Activated naive CD4-positive, alpha-beta T cell treated with anti-CD3 and anti-CD28 coated beads for 36 hours (primary cell): ENCODE results near the gene HMOX2. TPM values are rescaled to one million over a fixed set of nuclear protein-coding genes. Genes with fewer than 3 reads are reported as not detected.

Experiments
- CTCF ChIA-PET: fragments of 350-600 bp; sonication (Branson Sonifier 250); formaldehyde crosslinking; loops from one replicate; lab custom pipeline; 2021; ENCODE audit warnings: antibody characterized with exemption; lab: Charles Lee
- DNase-seq: peaks from one replicate; pipeline ENCODE4 v3.0.0-alpha.2; 2020
- H3K27ac Mint-ChIP-seq: one replicate; pipeline ENCODE4 v1.8.0; 2021; ENCODE audit warnings: mild to moderate bottlenecking, mixed read lengths
- H3K27me3 Mint-ChIP-seq: one replicate; pipeline ENCODE4 v1.8.0; 2021; ENCODE audit warnings: low read depth, mixed read lengths
- H3K36me3 Mint-ChIP-seq: one replicate; pipeline ENCODE4 v1.8.0; 2021; ENCODE audit warnings: low read depth, mixed read lengths
- H3K4me1 Mint-ChIP-seq: one replicate; pipeline ENCODE4 v1.8.0; 2021; ENCODE audit warnings: low read depth, mixed read lengths
- H3K4me3 Mint-ChIP-seq: one replicate; pipeline ENCODE4 v1.8.0; 2021; ENCODE audit warnings: mild to moderate bottlenecking, moderate library complexity, mixed read lengths
- H3K9me3 Mint-ChIP-seq: one replicate; pipeline ENCODE4 v1.8.0; 2021; ENCODE audit warnings: mixed read lengths
- intact Hi-C: fragments of 100-400 bp; cut with micrococcal nuclease; formaldehyde crosslinking; loops from one replicate; pipeline ENCODE4 v1.15.1; 2023
- total RNA-seq, 2 experiments: library from RNA; stranded (reverse); gene quantifications; one replicate each; pipeline ENCODE4 v1.2.3, GENCODE V29; 2021

HMOX2 gene
- total RNA-seq, 2 experiments from 2014 or later: 46.8 to 49.3 TPM

DNA sequence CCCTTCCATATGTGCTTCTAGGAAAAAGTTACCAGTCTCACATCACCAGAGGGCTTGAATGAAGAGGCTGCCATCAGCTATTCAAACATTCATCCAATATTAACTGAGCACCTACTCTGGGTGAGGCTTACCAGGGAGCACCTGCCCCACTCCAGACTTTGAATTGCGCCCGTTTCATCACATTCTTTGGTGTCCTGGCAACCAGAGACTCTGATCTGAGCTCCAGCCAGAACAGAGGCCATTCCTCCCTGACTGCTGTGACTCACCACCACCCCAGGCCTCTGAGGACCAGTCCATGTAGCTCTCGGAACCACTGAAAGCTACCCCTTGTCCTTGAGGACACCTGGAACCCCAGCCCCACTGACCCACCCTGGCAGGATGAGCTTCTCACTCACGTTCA, 79.9 kb downstream of the HMOX2 start, which contains the start of gene C16orf96:
Gene C16orf96 (plus strand): TSS at position 229 of the 400 bp plus-strand sequence. CDS start 150 bp downstream, at position 379.
- H3K27ac Mint-ChIP-seq: no peak within 1 kb of the TSS
- intact Hi-C loops: no loop called here
- H3K27me3 Mint-ChIP-seq: no peaks in the 10 kb centered on the region
- no peaks in the 10 kb centered on the region for H3K9me3 Mint-ChIP-seq
- no peak for DNase-seq
- H3K4me3 Mint-ChIP-seq: no peak within 1 kb of the TSS
- H3K36me3 Mint-ChIP-seq: no peaks in the 10 kb centered on the region
- no peaks in the 10 kb centered on the region for H3K4me1 Mint-ChIP-seq
- CTCF ChIA-PET: interaction anchor here (0.7 to 1.1 kb wide), 2 partner anchors 26 to 49 kb away, joined by 3 to 7 read pairs; no protein-coding TSS in a partner anchor

GRCh38 chr16:4556580-4556979, 80.4 kb downstream of the HMOX2 start:
- Mint-ChIP-seq H3K9me3 (no peaks in the 10 kb centered on the region), H3K4me3 (no peak overlapping the region), H3K27ac (no peak overlapping the region), H3K4me1 (no peaks in the 10 kb centered on the region), H3K36me3 (no peaks in the 10 kb centered on the region), H3K27me3 (no peaks in the 10 kb centered on the region)
- CTCF ChIA-PET: interaction anchor here (0.7 to 1.1 kb wide), 2 partner anchors 25 to 49 kb away, joined by 3 to 7 read pairs; no protein-coding TSS in a partner anchor
- no peak for DNase-seq
- intact Hi-C loops: no loop called here

GRCh38 chr16:4557973-4558372, 81.8 kb downstream of the HMOX2 start:
- H3K27me3 Mint-ChIP-seq: no peaks in the 10 kb centered on the region
- no peaks in the 10 kb centered on the region for H3K9me3 Mint-ChIP-seq
- intact Hi-C loops: no loop called here
- H3K27ac Mint-ChIP-seq: no peak overlapping the region
- no peaks in the 10 kb centered on the region for H3K4me1 Mint-ChIP-seq
- DNase-seq: no peak
- CTCF ChIA-PET: no interaction called here
- H3K36me3 Mint-ChIP-seq: no peaks in the 10 kb centered on the region
- H3K4me3 Mint-ChIP-seq: no peak overlapping the region

Other genes with a start within 250 kb of the HMOX2 start
- not detected for gene SRL, start 234.3 kb upstream of the HMOX2 start, total RNA-seq
- gene TFAP4, start 203.4 kb upstream of the HMOX2 start, total RNA-seq: 10 to 100 TPM; 24.0 to 27.7 TPM
- gene GLIS2, start 160.3 kb upstream of the HMOX2 start, total RNA-seq: under 1 TPM; 0.12 to 0.24 TPM
- 10 to 100 TPM; 67.8 to 71.3 TPM for gene PAM16, start 125.1 kb upstream of the HMOX2 start, total RNA-seq
- not detected for gene VASN, start 104.5 kb upstream of the HMOX2 start, total RNA-seq
- gene CORO7, start 59.8 kb upstream of the HMOX2 start, total RNA-seq: 10 to 100 TPM; 39.7 to 43.3 TPM
- 10 to 100 TPM; 86.7 to 88.0 TPM for gene DNAJA3, start 50.5 kb upstream of the HMOX2 start, total RNA-seq
- gene NMRAL1, start 1.8 kb upstream of the HMOX2 start, total RNA-seq: 10 to 100 TPM; 30.5 to 30.8 TPM
- 10 to 100 TPM; 31.9 to 35.7 TPM for gene CDIP1, start 62.4 kb downstream of the HMOX2 start, total RNA-seq
- under 1 TPM; 0.07 to 0.30 TPM for gene C16orf96, start 79.9 kb downstream of the HMOX2 start, total RNA-seq
- 1 to 10 TPM; 8.5 to 9.3 TPM for gene UBALD1, start 138.5 kb downstream of the HMOX2 start, total RNA-seq
- 10 to 100 TPM; 46.3 to 48.8 TPM for gene MGRN1, start 148.4 kb downstream of the HMOX2 start, total RNA-seq
- gene NUDT16L1, start 217.2 kb downstream of the HMOX2 start, total RNA-seq: 10 to 100 TPM; 20.0 to 20.7 TPM